ENCODE measurements around the gene BCR.

DNA sequence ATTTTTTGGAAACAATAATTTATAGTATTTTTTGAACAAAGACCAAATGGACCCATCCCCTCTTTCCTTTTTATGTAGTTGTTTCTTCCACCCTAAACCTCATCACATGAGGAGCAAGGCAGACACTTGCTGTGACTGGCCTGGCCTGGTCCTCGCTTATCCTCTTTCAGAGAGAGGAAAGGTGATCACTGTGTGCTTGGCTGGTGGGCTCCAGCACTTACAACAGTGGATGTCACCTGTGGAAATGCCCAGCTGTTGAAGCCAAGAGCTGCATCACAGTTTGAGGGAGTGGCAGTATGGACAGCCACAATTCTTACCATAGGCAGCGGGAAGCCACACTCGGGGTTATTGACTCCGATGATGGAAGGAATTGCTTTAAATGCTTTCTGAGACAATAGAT, 185.7 kb downstream of the BCR start:
- TF ChIP-seq POLR2A (IDR thresholded peaks at IDR 0.05; ENCODE audit: low read depth, low read length) (no peak), POLR2AphosphoS5 (IDR thresholded peaks at IDR 0.05; ENCODE audit: low read depth, low read length) (no peak), TAF1 (IDR thresholded peaks at IDR 0.05; ENCODE audit: borderline replicate concordance, low read depth, low read length) (no peak)

All from GM12892 (cell line).